HG02973 (cell line): ENCODE data around the gene PLEKHA7.
A peak's percentile ranks its signal among the peaks of the same experiment; 100 is the strongest.
"Not testable (repeated sequence)": the region's sequence is repeated elsewhere in the genome, so short reads cannot be mapped to it uniquely, and the experiment has no call there.

Experiments used
- ATAC-seq: cut with Tn5 transposase; IDR thresholded peaks from one replicate; pipeline ENCODE4 v1.9.1; 2021; ENCODE audit warnings: moderate library complexity; ENCODE audit not compliant: unreplicated experiment

The PLEKHA7 gene

DNA sequence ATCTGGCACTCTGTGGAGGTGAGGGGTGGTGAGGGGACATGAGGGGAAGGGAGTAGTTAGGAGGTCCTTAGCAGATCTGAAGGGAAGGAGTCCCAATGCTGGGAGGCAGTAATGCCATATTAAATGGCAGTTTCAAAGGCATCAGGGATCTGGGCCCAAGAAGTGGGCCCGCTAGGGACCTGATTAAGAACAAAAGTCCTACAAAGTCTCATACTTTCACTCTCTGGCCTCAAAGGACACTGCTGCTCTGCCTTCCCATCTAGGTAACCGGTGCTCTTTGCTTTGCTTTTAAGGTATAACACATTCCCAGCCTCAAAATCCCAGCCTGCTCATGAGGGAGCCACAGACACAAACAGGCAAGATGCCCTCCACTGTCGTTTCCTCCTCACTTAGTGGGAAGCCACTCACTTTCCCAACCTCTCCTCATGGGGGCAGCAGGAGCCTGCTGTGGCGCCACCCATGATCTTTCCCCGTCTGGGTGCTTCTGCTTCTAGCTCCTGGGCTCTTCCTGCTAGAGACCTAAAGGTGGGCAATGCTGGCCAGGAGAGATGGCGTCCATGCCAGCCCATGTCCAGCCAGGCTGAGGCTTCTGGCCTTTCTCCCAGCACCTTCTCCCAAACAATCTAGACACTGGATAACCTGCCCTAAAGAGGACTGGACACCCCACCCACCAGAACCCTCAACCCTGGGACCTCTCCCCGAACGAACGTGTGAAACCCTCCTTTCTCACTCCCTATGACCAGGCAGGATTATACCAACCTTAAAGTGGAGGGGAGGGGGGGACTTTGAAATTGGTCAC is 68.3 kb downstream of the PLEKHA7 start:
- peak; percentile 77 for ATAC-seq

- ATAC-seq, result no peak
These were observed 71.3 kb downstream of the PLEKHA7 start for GRCh38 chr11:16942911-16943310.

DNA sequence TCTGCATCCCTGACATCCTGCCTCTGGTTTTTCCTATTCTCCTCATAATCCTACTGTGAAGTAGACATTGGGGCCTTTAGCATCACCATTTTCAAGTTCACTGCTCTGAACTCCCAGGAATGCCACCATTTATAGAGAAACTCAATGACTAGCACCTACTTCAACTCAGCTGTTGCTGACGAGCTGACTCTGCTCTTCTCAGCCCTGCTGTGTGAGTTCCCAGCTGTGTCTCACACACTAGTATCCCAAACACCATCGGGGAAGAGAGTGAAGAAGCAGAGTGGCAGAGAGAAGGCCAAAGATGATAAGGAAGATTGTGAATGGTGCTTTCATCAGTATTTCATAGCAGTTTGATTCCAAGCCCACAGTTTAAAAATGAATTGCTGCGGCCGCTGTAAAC is 71.9 kb downstream of the PLEKHA7 start:
- no peak for ATAC-seq

DNA sequence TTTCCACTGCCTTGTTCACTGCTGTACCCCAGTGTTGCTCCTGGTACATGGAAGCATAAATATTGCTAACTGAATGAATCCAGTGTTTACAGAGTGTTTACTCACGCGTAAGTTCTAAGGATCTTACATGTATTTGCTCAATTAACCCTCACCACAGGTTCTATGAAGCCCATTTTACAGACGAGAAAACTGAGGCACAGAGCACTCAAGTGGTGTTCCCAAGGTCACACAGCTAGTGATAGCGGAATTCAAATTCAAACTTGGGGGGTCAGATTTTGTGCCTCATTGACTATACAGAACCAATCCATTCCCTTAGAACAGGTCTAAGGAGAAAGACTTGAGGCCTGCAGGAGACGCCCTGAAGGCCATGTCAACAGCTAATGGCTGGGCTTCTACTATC is 72.3 kb downstream of the PLEKHA7 start:
- ATAC-seq, result no peak

DNA sequence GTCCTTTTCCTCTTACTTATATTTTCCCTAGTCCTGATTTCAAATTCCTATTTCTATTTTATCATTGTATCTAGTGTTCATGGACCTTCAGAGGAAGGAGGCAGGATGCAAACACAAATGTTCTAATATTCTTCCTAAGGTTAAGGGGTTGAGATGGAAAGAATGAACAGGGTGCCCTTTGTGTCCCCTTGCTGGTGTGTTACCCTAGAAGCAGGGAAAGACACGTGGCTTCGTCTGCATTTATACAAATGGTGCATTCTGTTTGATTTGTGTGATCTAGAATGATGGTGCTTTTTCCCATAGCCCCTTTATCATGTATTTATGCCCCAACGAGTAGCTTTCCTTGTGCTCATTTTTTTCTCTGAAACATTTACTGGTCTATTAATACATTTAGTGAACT is 76.2 kb downstream of the PLEKHA7 start:
- no peak for ATAC-seq

DNA sequence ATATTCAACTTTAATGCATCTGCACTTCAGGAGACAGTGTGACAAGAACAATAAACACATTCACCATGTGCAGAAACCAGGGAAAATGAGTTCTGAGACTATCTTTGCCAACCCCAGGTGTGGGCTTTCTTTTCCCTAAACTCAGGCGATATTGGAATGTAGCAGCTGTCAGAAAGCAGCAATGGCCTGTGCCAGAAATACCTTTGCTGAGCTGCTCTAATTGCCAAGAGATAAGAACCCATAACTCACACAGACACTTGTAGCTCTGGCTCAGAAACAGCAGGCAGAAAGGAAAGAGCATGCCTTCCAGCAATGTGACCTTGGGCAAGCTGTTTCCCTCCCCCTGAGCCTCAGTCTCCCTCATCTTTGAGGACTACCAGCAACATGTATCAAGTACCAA is 77.6 kb downstream of the PLEKHA7 start:
- no peak for ATAC-seq

GRCh38 chr11:16935518-16936302 is 78.5 kb downstream of the PLEKHA7 start:
- ATAC-seq, result no peak

GRCh38 chr11:16933756-16934603 is 80.2 kb downstream of the PLEKHA7 start:
- ATAC-seq, result no peak

DNA sequence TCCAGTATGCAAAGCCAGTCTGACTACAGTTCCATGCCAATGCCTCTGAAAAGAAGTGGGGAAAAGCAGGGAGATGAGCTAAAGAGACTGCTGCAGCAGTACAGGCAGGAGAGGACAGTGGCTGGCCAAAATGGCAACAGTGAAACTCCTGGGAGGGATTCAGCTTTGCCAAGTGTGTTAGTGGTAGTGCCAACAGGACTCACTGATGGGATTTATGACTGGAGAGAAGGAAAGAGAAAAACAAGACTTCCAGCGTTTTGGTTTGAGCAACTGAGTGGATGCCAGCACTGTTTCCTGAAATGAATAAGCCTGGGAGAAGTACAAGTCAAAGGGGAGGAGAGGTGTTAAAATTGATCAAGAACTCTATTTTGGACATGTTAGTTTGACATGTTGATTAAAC is 80.9 kb downstream of the PLEKHA7 start:
- ATAC-seq, result no peak

- no peak for ATAC-seq
These were observed 86.2 kb downstream of the PLEKHA7 start for GRCh38 chr11:16928044-16928443.

GRCh38 chr11:16926883-16927626 is 87.2 kb downstream of the PLEKHA7 start:
- no peak for ATAC-seq

DNA sequence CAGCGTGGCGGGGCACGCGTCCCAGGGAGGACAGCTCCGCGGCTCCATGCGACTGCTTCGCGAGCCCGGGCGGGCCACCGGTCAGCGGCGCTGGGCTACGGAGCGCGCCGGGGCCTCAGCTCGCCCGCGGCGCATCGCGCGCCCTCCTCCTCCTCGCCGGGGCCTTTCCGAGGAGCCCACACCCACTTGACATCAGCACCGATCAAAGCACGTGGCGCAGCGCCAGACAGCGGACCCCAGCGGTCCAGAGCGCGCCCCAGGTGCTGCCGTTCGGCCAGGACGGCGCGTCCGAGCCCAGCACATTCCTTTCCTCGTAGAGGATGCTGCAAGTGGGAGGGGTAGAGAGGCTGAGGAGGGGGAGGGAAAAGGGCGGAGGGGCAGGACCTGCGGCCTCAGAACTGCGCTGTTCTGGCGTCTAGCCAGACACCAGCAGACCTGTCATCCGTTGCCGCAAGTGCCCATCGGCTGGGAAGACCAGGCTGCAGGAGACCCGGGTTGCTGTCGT is 88.6 kb downstream of the PLEKHA7 start:
- no peak for ATAC-seq

GRCh38 chr11:16924826-16925560 is 89.2 kb downstream of the PLEKHA7 start:
- ATAC-seq, result peak; percentile 21

- ATAC-seq, result peak; percentile 62
These were observed 89.8 kb downstream of the PLEKHA7 start for GRCh38 chr11:16924462-16924825.

DNA sequence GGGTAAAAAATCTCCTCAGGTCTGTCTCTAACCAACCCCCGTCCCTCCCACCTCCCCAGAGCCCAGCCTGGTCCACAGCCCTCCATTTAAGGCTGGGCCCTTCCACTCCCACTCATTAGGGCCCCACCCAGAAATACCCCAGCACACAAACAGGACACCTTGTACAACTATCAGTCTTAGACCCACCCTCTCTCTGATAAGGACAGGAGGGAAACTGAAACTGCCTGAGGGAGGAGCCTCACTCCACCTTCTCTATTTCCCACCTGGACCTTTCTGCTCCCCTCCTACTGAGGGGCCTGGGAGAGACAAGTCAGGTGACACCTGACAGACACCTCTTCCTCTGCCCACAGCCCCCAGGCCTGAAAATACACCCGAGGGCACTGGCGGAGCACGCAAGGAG is 90.2 kb downstream of the PLEKHA7 start:
- peak; percentile 47 for ATAC-seq

GRCh38 chr11:16921668-16922067 is 92.5 kb downstream of the PLEKHA7 start:
- no peak for ATAC-seq

DNA sequence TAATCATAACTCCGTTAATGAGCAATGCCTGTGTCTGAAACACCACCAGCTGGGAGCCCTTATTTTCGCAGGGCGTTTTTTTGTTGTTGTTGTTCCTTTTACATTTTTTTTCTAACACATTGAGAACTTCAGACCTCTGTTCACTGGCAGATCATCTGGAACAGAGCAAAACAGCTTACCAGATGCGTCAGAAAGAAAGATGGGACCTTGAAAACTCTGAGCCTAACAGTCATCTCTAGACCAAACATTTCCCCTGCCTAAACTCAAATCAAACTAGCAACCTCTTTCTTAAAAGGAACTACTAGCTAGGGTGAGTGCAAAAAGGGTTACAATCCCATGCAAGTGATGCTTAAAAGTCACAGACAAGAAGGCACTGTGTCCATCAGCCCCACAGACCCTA is 93.2 kb downstream of the PLEKHA7 start:
- no peak for ATAC-seq

DNA sequence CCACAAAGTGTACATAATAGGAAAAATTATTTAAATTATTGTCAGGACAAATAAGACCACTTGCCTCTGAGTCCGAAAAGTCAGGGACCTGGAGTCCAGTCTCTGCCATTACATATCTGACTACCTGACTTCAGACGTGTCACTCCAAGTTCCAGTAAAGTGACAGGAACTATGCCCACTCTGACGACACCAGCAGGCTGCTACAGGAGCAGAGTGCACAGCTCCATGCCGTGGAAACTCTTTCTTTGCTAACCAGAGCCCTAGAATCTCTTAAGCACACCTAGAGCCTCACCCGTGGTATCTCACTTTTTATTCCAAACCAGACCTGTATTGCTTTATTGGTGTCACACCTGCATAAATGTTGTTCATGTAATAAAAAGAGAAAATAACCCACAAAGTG is 93.7 kb downstream of the PLEKHA7 start:
- no peak for ATAC-seq

DNA sequence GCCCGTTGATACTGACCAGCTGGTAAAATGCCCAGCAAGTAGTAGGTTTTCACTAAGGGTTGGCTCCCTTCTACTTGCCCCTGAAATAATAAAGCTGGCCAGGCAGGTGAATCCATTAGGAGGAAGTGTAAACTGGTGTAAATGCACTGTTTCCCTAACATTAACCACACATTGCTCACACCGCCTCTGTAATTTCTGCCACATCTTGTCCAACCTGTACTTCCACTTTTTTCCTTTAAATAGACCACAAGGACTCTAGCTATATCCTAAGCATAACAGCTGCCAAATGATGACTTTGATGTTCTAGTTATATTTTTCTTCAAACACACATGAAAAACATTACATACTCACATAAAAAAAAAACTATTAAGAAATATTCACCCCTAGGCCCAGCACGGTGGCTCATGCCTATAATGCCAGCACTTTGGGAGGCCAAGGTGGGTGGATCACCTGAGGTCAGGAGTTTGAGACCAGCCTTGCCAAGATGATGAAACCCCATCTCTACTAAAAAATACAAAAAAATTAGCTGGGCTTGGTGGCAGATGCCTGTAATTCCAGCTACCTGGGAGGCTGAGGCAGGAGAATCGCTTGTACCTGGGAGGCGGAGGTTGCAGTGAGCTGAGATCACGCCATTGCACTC is 95.6 kb downstream of the PLEKHA7 start:
- ATAC-seq, result not testable (repeated sequence)
